Suprapubic skin (tissue), 4 donors: ENCODE results near the gene PCDHB2.

Experiments
- CTCF ChIP-seq, 2 donors: fragments of 200-600 bp in 1 of 2; fragments of 450-650 bp in 1 of 2; sonication (generic) in 1 of 2; IDR thresholded peaks; one replicate each; pipeline ENCODE4 v1.5.1; 2016 to 2019; ENCODE audit warnings: antibody characterized with exemption in 2 of 2, mild to moderate bottlenecking in 1 of 2, moderate library complexity in 1 of 2
- POLR2A ChIP-seq, 2 donors: fragments of 450-650 bp; IDR thresholded peaks; one replicate each; pipeline ENCODE4 v1.6.1; 2017; ENCODE audit warnings: antibody characterized with exemption in 2 of 2, mild to moderate bottlenecking in 2 of 2, moderate library complexity in 2 of 2
- POLR2AphosphoS5 ChIP-seq, 3 donors: sonication (generic); formaldehyde crosslinking; IDR thresholded peaks; one replicate each; pipeline ENCODE4 v1.6.1; 2017; ENCODE audit warnings: antibody characterized with exemption in 3 of 3

GRCh38 chr5:141135030-141135717, 40.8 kb downstream of the PCDHB2 start, which contains the start of gene PCDHB5:
- TF ChIP-seq CTCF (IDR thresholded peaks at IDR 0.05) (no peak), POLR2AphosphoS5 (IDR thresholded peaks at IDR 0.05) (no peak), POLR2A (IDR thresholded peaks at IDR 0.05) (no peak)
